Panc1 (cell line): ENCODE results near the gene CDH13. TPM values are rescaled to one million over a fixed set of nuclear protein-coding genes. Genes with fewer than 3 reads are reported as not detected.

Experiments used
- ATAC-seq: fragments of 200-7000 bp; cut with Tn5 transposase; 2 replicates; pipeline ENCODE4 v1.9.1; 2020; ENCODE audit warnings: mild to moderate bottlenecking, moderate library complexity
- BruUV-seq: library from RNA; stranded (reverse); fragments of 400-500 nt; replicated peaks from 2 replicates; lab custom pipeline; 2021; lab: Mats Ljungman, UMichigan
- CTCF ChIA-PET: fragments of 300-600 bp; sonication (Branson Sonifier 250); formaldehyde crosslinking; loops from one replicate; lab custom pipeline; 2022; ENCODE audit warnings: antibody characterized with exemption; lab: Charles Lee
- POLR2A ChIA-PET: fragments of 300-600 bp; sonication (Branson Sonifier 250); formaldehyde crosslinking; loops from one replicate; lab custom pipeline; 2022; ENCODE audit warnings: antibody characterized with exemption; lab: Charles Lee
- DNase-seq: peaks from one replicate; pipeline ENCODE4 v3.0.0-alpha.2; 2010; ENCODE audit warnings: low read depth, low spot score
- H3K27ac ChIP-seq: 2 replicates; pipeline ENCODE4 v1.5.1; 2011; ENCODE audit warnings: mild to moderate bottlenecking, low read length, inconsistent platforms
- H3K27me3 ChIP-seq: fragments of 200-500 bp; sonication (Bioruptor generic); 2 replicates; pipeline ENCODE4 v1.6.0; 2014; ENCODE audit warnings: low read length, inconsistent platforms; ENCODE audit not compliant: control insufficient read depth, insufficient read depth
- H3K36me3 ChIP-seq: fragments of 200-500 bp; sonication (Bioruptor generic); 2 replicates; pipeline ENCODE4 v1.5.1; 2014; ENCODE audit warnings: inconsistent platforms, mild to moderate bottlenecking, low read length, moderate library complexity; ENCODE audit not compliant: control insufficient read depth, insufficient read depth
- H3K4me1 ChIP-seq: 2 replicates; pipeline ENCODE4 v1.5.1; 2011; ENCODE audit warnings: inconsistent platforms, mild to moderate bottlenecking, low read length, moderate library complexity; ENCODE audit not compliant: control insufficient read depth, insufficient read depth
- H3K4me3 ChIP-seq, 2 experiments: 2 replicates each; pipeline ENCODE4 v1.5.1; 2011 to 2012; ENCODE audit warnings: low read depth in 2 of 2, low read length in 2 of 2, mild to moderate bottlenecking in 2 of 2, inconsistent platforms in 1 of 2, moderate library complexity in 1 of 2
- H3K9me3 ChIP-seq: fragments of 200-500 bp; sonication (Bioruptor generic); 2 replicates; pipeline ENCODE4 v1.5.1; 2014; ENCODE audit warnings: low read depth, mild to moderate bottlenecking, inconsistent platforms, low read length, moderate library complexity; ENCODE audit not compliant: control insufficient read depth, insufficient read depth
- POLR2AphosphoS5 ChIP-seq: IDR thresholded peaks from 2 replicates; pipeline ENCODE4 v1.6.1; 2012; ENCODE audit warnings: mild to moderate bottlenecking, low read depth, low read length, moderate library complexity
- SIN3A ChIP-seq: IDR thresholded peaks from 2 replicates; pipeline ENCODE4 v1.6.1; 2012; ENCODE audit warnings: low read depth, mild to moderate bottlenecking, low read length, moderate library complexity, borderline replicate concordance; ENCODE audit not compliant: insufficient read depth
- TCF7L2 ChIP-seq: IDR thresholded peaks from 2 replicates; pipeline ENCODE4 v1.6.1; 2011; ENCODE audit warnings: mild to moderate bottlenecking, low read depth, low read length, inconsistent platforms
- in situ Hi-C: cut with HindIII; loops from 2 replicates; pipeline ENCODE4 v1.10.0; 2016; ENCODE audit warnings: low sequenced_read_pairs, low pct_unique_long_range_greater_than_20kb
- intact Hi-C: fragments of 100-400 bp; cut with micrococcal nuclease; formaldehyde crosslinking; loops from one replicate; pipeline ENCODE4 v1.10.0; 2022; ENCODE audit not compliant: unreplicated experiment
- total RNA-seq: library from RNA; stranded (reverse); gene quantifications from one replicate; pipeline ENCODE4 v1.2.1, GENCODE V29; 2021; ENCODE audit not compliant: unreplicated experiment
- TF ChIP-seq, protein P1 (sequence below): fragments of 450-650 bp; IDR thresholded peaks from 2 replicates; pipeline ENCODE4 v1.5.1; 2017; ENCODE audit warnings: mild to moderate bottlenecking
- TF ChIP-seq, protein P2 (sequence below), 2 experiments: IDR thresholded peaks; 2 replicates each; pipeline ENCODE4 v1.6.1; 2011 to 2012; ENCODE audit warnings: low read depth in 2 of 2, control low read depth in 1 of 2, low read length in 1 of 2, mild to moderate bottlenecking in 1 of 2, moderate library complexity in 1 of 2; ENCODE audit not compliant: insufficient read depth in 1 of 2

CDH13 gene
- total RNA-seq, 1 experiment from 2014 or later: not detected

DNA sequence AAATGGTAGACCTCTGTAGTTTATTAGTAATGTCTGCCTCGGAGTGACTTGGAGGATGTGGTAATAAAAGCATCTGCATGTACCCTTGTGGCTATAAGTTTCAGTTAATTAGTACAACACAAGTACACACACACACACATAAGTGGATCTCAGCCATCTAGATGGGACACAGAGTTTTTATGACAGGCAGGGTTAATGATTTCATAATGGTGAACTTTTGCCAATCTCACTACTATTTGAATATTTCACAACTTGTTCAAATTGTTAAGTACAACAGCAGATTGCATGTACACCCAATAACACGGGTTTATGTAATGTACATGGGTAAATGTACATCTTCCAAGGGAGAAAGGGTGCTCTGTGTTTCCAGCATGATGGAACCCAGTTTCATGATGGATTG lies 669.7 kb downstream of the CDH13 start:
- H3K4me1 ChIP-seq: no peaks in the 10 kb centered on the region
- no peak for ATAC-seq
- TF ChIP-seq POLR2AphosphoS5 (no peak), TCF7L2 (no peak), SIN3A (no peak)
- TF ChIP-seq, protein P1, sequence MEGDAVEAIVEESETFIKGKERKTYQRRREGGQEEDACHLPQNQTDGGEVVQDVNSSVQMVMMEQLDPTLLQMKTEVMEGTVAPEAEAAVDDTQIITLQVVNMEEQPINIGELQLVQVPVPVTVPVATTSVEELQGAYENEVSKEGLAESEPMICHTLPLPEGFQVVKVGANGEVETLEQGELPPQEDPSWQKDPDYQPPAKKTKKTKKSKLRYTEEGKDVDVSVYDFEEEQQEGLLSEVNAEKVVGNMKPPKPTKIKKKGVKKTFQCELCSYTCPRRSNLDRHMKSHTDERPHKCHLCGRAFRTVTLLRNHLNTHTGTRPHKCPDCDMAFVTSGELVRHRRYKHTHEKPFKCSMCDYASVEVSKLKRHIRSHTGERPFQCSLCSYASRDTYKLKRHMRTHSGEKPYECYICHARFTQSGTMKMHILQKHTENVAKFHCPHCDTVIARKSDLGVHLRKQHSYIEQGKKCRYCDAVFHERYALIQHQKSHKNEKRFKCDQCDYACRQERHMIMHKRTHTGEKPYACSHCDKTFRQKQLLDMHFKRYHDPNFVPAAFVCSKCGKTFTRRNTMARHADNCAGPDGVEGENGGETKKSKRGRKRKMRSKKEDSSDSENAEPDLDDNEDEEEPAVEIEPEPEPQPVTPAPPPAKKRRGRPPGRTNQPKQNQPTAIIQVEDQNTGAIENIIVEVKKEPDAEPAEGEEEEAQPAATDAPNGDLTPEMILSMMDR: no peak
- TF ChIP-seq, protein P2, sequence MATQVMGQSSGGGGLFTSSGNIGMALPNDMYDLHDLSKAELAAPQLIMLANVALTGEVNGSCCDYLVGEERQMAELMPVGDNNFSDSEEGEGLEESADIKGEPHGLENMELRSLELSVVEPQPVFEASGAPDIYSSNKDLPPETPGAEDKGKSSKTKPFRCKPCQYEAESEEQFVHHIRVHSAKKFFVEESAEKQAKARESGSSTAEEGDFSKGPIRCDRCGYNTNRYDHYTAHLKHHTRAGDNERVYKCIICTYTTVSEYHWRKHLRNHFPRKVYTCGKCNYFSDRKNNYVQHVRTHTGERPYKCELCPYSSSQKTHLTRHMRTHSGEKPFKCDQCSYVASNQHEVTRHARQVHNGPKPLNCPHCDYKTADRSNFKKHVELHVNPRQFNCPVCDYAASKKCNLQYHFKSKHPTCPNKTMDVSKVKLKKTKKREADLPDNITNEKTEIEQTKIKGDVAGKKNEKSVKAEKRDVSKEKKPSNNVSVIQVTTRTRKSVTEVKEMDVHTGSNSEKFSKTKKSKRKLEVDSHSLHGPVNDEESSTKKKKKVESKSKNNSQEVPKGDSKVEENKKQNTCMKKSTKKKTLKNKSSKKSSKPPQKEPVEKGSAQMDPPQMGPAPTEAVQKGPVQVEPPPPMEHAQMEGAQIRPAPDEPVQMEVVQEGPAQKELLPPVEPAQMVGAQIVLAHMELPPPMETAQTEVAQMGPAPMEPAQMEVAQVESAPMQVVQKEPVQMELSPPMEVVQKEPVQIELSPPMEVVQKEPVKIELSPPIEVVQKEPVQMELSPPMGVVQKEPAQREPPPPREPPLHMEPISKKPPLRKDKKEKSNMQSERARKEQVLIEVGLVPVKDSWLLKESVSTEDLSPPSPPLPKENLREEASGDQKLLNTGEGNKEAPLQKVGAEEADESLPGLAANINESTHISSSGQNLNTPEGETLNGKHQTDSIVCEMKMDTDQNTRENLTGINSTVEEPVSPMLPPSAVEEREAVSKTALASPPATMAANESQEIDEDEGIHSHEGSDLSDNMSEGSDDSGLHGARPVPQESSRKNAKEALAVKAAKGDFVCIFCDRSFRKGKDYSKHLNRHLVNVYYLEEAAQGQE (IDR thresholded peaks at IDR 0.05; ENCODE audit: insufficient read depth in 1 of 2, low read depth in 2 of 2, low read length in 1 of 2): no peak
- POLR2A ChIA-PET: no interaction called here
- CTCF ChIA-PET: no interaction called here
- no peaks in the 10 kb centered on the region for H3K36me3 ChIP-seq
- H3K27me3 ChIP-seq: no peaks in the 10 kb centered on the region
- no TSS peak for BruUV-seq
- in situ Hi-C loops (no loop called here), intact Hi-C loops (no loop called here)
- H3K9me3 ChIP-seq: no peaks in the 10 kb centered on the region
- H3K4me3 ChIP-seq: no peak overlapping the region
- no peak for DNase-seq
- no peak overlapping the region for H3K27ac ChIP-seq

DNA sequence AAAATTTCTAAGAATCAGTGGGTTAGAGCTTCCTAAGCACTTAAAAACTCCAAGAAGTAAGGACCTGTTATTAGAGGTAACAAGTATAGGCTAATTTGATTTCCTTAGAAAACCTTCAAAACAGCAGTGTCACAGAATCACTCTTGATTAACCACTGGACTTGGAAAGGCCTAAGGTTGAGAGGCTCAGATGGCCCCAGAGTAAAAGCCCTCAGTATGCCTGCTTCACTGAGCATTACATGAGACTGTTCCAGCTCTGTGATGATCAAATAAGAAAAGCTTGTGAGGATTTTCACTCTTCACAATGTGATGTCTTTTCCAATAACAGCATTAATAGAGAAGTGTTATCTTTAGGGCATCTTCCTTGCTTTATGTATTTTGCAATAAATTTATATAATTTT lies 671.8 kb downstream of the CDH13 start:
- POLR2A ChIA-PET: no interaction called here
- Histone ChIP-seq H3K27me3 (no peaks in the 10 kb centered on the region), H3K27ac (no peak overlapping the region), H3K36me3 (no peaks in the 10 kb centered on the region), H3K4me3 (no peak overlapping the region), H3K4me1 (no peaks in the 10 kb centered on the region), H3K9me3 (no peaks in the 10 kb centered on the region)
- DNase-seq (no peak), ATAC-seq (no peak)
- intact Hi-C loops (no loop called here), in situ Hi-C loops (no loop called here)
- TF ChIP-seq POLR2AphosphoS5 (no peak), SIN3A (no peak), TCF7L2 (no peak)
- TF ChIP-seq, protein P2 (IDR thresholded peaks at IDR 0.05; ENCODE audit: insufficient read depth in 1 of 2, low read depth in 2 of 2, low read length in 1 of 2): no peak
- TF ChIP-seq, protein P1: no peak
- CTCF ChIA-PET: no interaction called here
- no TSS peak for BruUV-seq
